Motor neuron (in vitro differentiated cells): ENCODE measurements around the gene CD247. TPM values are rescaled to one million over a fixed set of nuclear protein-coding genes. Genes with fewer than 3 reads are reported as not detected.
A peak's percentile ranks its signal among the peaks of the same experiment; 100 is the strongest.

Source experiments
- ATAC-seq, 8 experiments: fragments of 200-7000 bp; cut with Tn5 transposase; replicated peaks in 6 of 8; 2 replicates each; pipeline ENCODE4 v1.8.0; 2021; ENCODE audit warnings: mild to moderate bottlenecking in 8 of 8, moderate library complexity in 8 of 8
- H3K27ac ChIP-seq, 2 donors: fragments of 250-450 bp; sonication (Bioruptor Pico); 2 replicates each; pipeline ENCODE4 v1.9.0; 2021; ENCODE audit warnings: antibody characterized with exemption in 2 of 2, mild to moderate bottlenecking in 2 of 2, moderate library complexity in 1 of 2
- H3K4me1 ChIP-seq, 2 donors: fragments of 250-450 bp; sonication (Bioruptor Pico); replicated peaks in 1 of 2; 2 replicates each; pipeline ENCODE4 v1.6.1; 2021; ENCODE audit warnings: antibody characterized with exemption in 2 of 2, mild to moderate bottlenecking in 2 of 2, moderate library complexity in 1 of 2
- H3K4me3 ChIP-seq, 5 donors: fragments of 250-450 bp; sonication (Bioruptor Pico); 2 replicates each; pipeline ENCODE4 v1.9.0; 2021; ENCODE audit warnings: antibody characterized with exemption in 5 of 5, mild to moderate bottlenecking in 5 of 5, moderate library complexity in 4 of 5
- WGBS, 10 experiments: fragments of 450-650 bp; shearing (Covaris generic); methylation state at CpG; one replicate each; pipeline ENCODE4 v1.0.0; 2022; 5-methylcytosine and 5-hydroxymethylcytosine counted together
- in situ Hi-C, 9 experiments: fragments of 400-800 bp; cut with MboI; loops; one replicate each; pipeline ENCODE4 v1.15.0; 2021; ENCODE audit warnings: low sequenced_read_pairs in 9 of 9, low pct_unique_long_range_greater_than_20kb in 2 of 9; ENCODE audit not compliant: unreplicated experiment in 9 of 9
- total RNA-seq, 8 experiments: library from RNA; unstranded; fragments of 300-600 nt; gene quantifications; 2 replicates each; pipeline versions ENCODE4 v1.2.3 to v1.2.4, GENCODE V29; 2022

The CD247 gene
- total RNA-seq, 8 experiments from 2014 or later, result 0.21 to 4.2 (median 1.8) TPM

DNA sequence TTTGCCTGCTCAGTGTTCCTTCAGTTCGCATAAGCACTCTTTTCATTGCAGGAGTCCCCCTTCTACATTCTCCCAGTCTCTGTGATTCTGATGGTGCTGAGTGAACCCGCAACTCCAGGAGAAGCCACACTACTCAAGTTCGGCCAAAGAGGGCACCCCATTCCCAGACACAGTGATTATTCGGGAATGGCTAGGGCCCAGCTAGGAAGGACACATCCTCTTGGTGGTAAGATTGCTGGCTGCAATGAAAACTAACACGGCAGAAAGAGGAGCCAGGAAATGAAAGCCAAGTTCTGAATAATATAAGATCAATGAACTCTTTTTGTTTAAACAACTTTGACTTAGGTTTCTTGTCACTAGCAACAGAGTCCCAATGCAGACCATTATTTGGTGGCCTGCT is 20.3 kb upstream of the CD247 start:
- H3K4me1 ChIP-seq, result peaks cover under 1 to 3% of the 10 kb centered on the region in 2 donors
- WGBS, 10 experiments, result 26 to 100% (median 56%) methylated on average over 1 to 5 of the region's 5 CpGs; no CpG with 5 or more reads in 1 of the 10 experiments
- H3K27ac ChIP-seq, result no peak overlapping the region
- in situ Hi-C loops, result loop anchor here in 6 of 9 experiments (10.0 to 25.0 kb wide), 4 partner anchors 101 to 476 kb away; no protein-coding TSS in a partner anchor
- no peak overlapping the region for H3K4me3 ChIP-seq
- ATAC-seq, result peak in 5 of 8 experiments; percentile 15 to 64 (median 57)

DNA sequence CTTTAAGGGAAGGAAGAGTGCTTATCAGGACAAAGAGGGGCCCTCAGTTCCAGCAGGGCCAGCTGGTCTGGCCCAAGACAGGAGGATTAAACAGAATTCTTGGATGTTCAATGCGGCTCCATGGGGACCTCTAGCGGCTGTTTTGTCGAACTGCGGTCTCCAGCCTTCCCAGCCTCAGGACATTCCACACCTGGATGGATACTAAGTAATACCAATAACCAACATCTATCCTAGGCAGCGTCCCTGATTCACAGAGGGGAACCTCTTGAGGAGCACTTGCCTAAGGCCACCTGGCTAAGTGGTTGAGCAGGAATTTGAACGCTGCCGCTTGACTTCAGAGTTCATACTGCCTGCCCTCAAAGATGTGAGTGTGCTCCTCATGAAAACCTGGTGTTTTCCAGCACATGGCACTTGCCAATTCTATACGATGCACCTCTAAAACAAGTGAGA is 15.5 kb upstream of the CD247 start:
- H3K27ac ChIP-seq, result no peak overlapping the region
- no peak overlapping the region for H3K4me3 ChIP-seq
- in situ Hi-C loops, result loop anchor here in 6 of 9 experiments (10.0 to 25.0 kb wide), 4 partner anchors 97 to 472 kb away; no protein-coding TSS in a partner anchor
- WGBS, 10 experiments, result 0 to 36% (median 5%) methylated on average over 1 to 8 of the region's 8 CpGs; no CpG with 5 or more reads in 3 of the 10 experiments
- H3K4me1 ChIP-seq, result peaks cover 2 to 6% of the 10 kb centered on the region in 2 donors
- ATAC-seq, result peak; percentile 79 to 95 (median 86)

DNA sequence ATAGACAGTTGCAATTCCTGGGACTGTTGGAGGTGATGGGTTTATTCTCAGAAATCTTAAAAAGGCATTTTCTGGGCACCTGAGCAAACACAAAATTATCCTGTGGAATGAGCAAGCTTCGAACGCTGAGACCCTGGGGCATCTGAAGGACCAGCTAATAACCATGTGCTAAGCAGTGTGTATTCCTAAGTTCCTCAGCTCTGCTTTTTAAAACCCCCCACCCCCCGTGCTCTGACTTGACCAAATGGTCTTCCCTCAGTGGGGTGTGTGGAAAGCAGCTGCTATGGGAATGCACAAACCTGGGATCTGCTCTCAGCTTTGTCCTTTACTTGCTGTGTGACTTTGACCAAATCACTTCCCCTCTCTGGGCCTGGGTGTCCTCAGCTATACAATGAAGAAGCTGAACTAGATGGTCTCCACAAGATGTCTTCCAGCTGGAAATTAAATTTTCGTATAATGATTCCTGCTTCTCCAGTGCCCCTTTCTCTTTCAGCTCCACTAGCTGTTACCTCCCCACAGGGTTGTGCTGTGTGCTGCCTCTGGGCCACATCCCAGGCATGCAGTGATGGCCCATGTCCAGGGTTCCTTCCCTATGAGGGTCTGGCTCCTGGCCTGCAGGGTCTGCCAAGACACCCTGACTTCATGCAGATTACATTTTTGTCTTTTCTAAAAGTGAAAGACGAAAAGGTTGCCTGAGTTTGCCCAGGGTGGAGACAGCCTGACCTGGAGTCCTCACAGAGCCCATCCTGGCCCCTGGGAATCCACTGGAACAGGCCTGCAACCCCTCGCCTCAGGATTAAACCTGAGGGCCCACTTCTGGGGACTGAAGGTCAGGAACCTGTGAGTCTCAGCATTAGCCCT is 14.9 kb upstream of the CD247 start:
- 65 to 100% (median 84%) methylated on average over 1 to 6 of the region's 6 CpGs; no CpG with 5 or more reads in 2 of the 10 experiments for WGBS, 10 experiments
- H3K27ac ChIP-seq, result no peak overlapping the region
- peaks cover 2 to 3% of the 10 kb centered on the region in 2 donors for H3K4me1 ChIP-seq
- in situ Hi-C loops, result loop anchor here in 6 of 9 experiments (10.0 to 25.0 kb wide), 4 partner anchors 96 to 471 kb away; no protein-coding TSS in a partner anchor
- no peak overlapping the region for H3K4me3 ChIP-seq
- peak in 6 of 8 experiments; percentile 12 to 68 (median 38) for ATAC-seq

DNA sequence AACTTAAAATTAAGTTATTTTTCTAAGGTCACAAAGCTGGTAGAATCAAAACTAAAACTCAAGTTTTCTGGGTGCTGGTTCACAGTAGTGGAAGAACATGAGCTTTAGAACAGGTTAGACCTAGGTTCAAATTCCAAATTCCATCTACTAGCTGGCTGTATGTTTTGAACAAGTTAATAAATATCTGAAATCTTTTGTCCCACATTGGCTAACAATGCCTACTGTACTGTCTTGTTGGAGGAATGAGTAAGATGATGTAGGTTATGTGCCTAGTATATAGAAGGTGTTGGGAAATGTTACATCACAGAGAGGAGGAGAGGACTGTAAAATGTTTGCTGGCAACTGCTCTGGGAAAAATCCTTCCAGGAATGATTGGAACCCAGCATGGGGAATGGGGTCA is 14.0 kb upstream of the CD247 start:
- Histone ChIP-seq H3K4me1 (peaks cover 2 to 3% of the 10 kb centered on the region in 2 donors), H3K27ac (no peak overlapping the region), H3K4me3 (no peak overlapping the region)
- in situ Hi-C loops, result loop anchor here in 6 of 9 experiments (10.0 to 25.0 kb wide), 4 partner anchors 95 to 470 kb away; no protein-coding TSS in a partner anchor
- no peak for ATAC-seq

DNA sequence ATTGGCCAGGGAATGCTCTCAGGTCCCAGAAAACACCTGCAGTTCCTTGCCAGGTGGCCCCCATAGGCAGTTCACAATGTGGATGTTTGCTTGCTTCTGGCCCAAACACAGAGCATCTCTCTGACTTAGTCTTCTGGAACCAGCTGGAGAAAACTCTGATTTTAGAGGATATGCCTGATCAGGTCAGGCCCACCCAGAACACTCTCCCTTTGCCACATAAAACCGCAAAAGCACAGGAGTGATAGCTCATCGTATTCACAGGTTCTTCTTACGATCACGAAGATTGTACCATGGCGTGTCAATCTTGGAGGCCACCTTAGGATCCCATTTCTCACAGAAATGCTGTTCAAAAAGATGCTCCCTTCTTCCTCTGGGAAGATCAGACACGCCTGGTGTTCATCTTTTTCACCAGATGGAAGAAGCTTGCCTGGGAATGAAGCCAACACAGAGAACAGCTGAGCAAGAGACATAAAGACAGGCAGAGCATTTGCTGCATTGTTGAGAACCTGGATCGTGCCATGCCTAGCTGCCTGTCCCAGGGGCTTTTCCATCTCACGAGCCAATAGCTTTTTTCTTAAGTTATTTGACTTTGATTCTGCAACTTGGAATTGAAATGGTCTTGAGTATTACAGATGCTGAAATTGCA is 11.6 kb upstream of the CD247 start:
- WGBS, 10 experiments, result 0 to 100% (median 88%) methylated on average over 1 to 8 of the region's 8 CpGs
- Histone ChIP-seq H3K4me1 (peaks cover 2 to 3% of the 10 kb centered on the region in 2 donors), H3K27ac (no peak overlapping the region), H3K4me3 (no peak overlapping the region)
- in situ Hi-C loops, result loop anchor here in 6 of 9 experiments (10.0 to 25.0 kb wide), 4 partner anchors 93 to 468 kb away; no protein-coding TSS in a partner anchor
- ATAC-seq, result peak in 3 of 8 experiments; percentile 21 to 62 (median 35)

DNA sequence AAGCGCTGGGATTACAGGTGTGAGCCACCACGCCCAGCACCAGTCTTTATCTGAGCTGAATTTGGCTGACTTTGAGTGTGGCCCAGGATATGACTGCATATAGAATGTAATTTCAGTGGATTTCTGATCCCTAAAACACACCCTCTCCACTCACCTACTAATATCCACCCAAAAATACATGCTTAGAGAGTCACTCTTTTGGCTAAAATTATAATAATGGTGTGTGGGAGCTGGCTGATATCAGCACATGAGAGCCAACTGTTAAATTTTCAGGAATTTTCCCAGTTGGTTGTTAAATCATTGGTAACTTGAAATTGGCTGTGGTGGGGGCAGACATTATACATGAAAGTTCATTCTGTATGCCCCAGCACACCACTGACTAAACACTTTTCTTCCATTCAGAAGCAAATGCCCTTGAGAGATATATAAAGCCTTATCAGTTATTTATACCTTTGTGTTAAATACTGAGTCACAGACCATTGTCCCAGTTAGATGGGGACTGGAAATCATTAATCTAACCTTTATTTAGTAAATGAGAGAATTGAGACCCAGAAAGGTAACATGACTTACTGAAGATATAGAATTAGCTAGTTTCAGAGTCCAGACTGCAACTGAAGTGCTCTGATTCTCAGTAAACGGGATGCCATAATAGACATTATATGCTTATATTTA is 9.9 kb upstream of the CD247 start:
- no peak for ATAC-seq

DNA sequence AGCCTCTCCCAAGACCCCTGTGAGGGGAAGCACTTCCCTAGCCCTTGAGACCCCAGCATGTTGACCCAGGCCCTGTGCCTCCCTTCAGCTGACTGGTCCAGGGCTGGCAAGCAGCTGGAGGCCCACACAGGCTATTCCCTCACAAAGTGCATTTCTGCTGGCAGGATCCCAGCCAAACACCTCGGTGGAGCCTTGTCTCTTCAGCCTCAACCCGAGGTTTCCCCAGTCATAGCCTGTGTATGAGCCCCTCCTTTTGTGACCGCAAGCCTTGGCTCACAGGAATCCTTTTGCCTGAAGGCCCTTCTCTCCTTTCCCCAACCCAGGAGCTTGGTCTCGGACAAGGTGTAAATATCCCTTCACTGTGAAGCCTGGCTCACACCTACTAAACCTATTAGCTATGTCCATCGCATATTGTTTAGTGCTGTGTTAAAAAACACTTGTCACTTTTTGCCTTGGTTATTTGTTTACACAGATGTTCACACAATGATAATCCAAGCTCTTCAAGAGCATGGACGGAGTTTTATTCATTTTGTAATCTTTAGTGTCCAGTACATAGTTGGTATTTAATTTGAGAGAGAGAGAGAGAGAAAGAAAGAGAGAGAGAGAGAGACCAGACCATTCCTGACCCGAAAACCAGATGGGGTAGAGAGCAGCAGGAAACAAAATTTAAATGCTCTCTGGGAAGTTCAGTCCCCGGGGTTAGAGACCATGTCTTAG is 8.5 kb upstream of the CD247 start:
- Histone ChIP-seq H3K27ac (no peak overlapping the region), H3K4me3 (no peak overlapping the region), H3K4me1 (no peaks in the 10 kb centered on the region)
- 21 to 100% (median 62%) methylated on average over 1 to 8 of the region's 8 CpGs for WGBS, 10 experiments
- in situ Hi-C loops, result loop anchor here in 6 of 9 experiments (25.0 kb wide), 3 partner anchors 90 to 465 kb away; no protein-coding TSS in a partner anchor
- ATAC-seq, result peak in 2 of 8 experiments; percentile 24 to 86

More for the DNA sequence above, 9.9 kb upstream of the CD247 start:
- in situ Hi-C loops, result loop anchor here in 6 of 9 experiments (25.0 kb wide), 3 partner anchors 91 to 466 kb away; no protein-coding TSS in a partner anchor
- Histone ChIP-seq H3K4me3 (no peak overlapping the region), H3K4me1 (no peaks in the 10 kb centered on the region), H3K27ac (no peak overlapping the region)
- 33 to 100% (median 85%) methylated on average over 1 to 3 of the region's 3 CpGs; no CpG with 5 or more reads in 1 of the 10 experiments for WGBS, 10 experiments

DNA sequence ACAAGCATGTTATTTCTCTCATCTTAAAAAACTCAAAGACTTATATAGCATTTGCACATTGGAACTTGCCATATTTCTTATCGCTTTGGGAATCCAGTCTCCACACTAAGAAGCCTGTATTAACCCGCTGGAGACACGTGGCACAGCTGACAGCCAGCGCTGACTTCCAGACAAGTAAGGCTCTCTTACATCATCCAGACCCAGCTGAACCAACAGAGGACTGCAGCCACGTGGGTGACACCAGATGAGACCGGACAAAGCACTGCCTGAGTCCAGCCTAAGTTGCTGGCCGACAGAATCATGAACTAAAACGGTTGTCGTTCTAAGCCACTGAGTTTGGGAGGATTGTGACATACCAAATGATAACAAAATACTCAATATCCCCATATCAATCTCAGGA is 6.3 kb upstream of the CD247 start:
- peak in 2 of 8 experiments; percentile 46 to 64 for ATAC-seq
- WGBS, 10 experiments, result 50 to 93% (median 84%) methylated on average over 1 to 9 of the region's 9 CpGs

DNA sequence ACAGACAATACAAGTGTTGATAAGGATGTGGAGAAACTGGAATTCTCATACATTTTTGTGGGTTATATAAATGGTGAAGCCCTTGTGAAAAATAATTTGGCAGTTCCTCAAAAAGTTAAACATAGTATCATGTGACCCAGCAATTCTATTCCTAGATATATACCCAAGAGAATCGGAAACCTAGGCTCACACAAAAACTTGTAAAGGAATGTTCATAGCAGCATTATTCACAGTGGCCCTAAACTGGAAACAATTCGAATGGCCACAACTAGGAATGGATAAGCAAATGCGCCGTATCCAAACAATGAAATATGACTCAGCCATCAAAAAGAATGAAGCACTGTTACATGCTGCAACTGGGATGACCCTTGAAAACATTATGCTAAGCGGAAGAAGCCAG is 3.9 kb upstream of the CD247 start:
- H3K4me1 ChIP-seq, result no peaks in the 10 kb centered on the region
- in situ Hi-C loops, result no loop called here
- ATAC-seq, result no peak
- no peak overlapping the region for H3K4me3 ChIP-seq
- no peak overlapping the region for H3K27ac ChIP-seq
- WGBS, 10 experiments, result 64 to 100% (median 95%) methylated on average over 1 to 5 of the region's 5 CpGs; no CpG with 5 or more reads in 2 of the 10 experiments

More for the DNA sequence above, 6.3 kb upstream of the CD247 start:
- H3K4me3 ChIP-seq, result no peak overlapping the region
- in situ Hi-C loops, result loop anchor here in 6 of 9 experiments (25.0 kb wide), 3 partner anchors 87 to 462 kb away; no protein-coding TSS in a partner anchor
- no peaks in the 10 kb centered on the region for H3K4me1 ChIP-seq
- H3K27ac ChIP-seq, result no peak overlapping the region

DNA sequence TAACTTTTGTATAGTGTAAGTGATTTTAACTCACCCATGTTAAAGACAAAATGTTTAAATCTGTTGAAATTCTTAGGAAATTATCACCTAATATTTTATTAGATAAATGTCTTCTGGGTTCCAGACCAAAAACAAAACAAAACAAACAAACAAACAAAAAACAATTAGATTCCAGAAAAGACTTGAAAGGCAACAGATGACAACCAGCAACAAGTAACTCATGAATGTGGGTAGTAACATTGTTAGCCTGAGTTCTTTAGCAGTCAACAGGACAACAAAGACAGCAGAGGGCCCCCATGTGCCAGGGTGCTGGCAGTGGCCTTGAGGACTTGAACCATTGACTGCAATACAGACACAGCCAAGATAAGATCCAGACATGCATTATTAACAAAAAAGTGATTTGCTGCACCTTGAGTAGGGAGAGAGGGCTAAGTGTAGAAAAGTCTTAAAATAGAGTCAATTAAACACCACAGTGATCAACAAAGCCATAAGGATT is 2.4 kb upstream of the CD247 start:
- no peak overlapping the region for H3K4me3 ChIP-seq
- H3K27ac ChIP-seq, result no peak overlapping the region
- H3K4me1 ChIP-seq, result no peaks in the 10 kb centered on the region
- in situ Hi-C loops, result no loop called here
- ATAC-seq, result no peak

DNA sequence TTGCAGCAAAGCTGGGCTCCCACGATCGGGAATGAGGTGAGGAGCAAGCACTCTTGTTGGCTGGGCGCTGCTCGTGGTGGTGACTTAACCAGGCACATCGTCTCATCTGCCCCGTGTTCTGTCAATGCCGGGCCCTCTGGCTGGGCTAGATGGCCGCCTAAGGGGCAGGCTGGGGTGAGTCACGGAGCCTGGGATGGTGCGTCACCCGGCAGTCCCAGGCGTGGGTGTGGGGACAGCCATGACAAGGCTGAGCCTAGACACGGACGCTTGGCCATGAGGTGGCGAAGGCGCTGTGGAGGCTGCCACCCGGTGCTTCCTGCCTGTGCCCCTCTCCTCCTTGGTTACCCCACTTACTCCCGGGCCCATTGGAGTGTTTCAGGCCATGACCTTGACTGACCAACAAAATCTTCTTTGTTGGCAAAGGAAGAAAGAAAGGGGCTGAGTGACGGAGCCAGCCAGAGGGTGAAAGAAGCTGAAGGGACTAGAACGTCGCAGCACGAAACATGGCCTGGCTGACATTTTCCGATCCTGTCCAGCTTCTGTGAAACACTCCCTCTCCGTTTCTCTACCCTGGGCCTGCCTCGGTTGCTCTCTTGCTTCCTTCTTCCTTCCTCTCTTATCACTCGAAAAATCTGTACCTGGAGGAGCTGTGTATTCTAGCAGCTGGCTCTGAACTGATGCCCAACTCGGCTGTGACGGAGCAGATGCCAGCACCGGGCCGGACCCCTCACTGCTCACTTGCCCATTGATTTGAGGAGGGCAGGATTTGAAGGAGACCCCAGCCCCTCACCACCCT is 596 bp downstream of the CD247 start:
- H3K27ac ChIP-seq, result no peak overlapping the region
- H3K4me1 ChIP-seq, result no peaks in the 10 kb centered on the region
- ATAC-seq, result peak in 1 of 8 experiments; percentile 83
- WGBS, 10 experiments, result 68 to 100% (median 93%) methylated on average over 1 to 23 of the region's 30 CpGs; no CpG with 5 or more reads in 1 of the 10 experiments
- H3K4me3 ChIP-seq, result no peak overlapping the region
- in situ Hi-C loops, result no loop called here
